OCI-LY3 (cell line): Measurements from ENCODE around the gene GINS2.

Experiments
- H2AFZ ChIP-seq: fragments of 200-600, 300-600 bp; shearing (Covaris generic); 2 replicates; pipeline ENCODE4 v1.6.0; 2014; ENCODE audit warnings: antibody characterized with exemption, low read depth, low read length
- H3K27ac ChIP-seq: fragments of 200-600, 300-600 bp; sonication (generic); 2 replicates; pipeline ENCODE4 v1.5.1; 2014; ENCODE audit warnings: mild to moderate bottlenecking, low read length, moderate library complexity, mixed read lengths
- H3K27me3 ChIP-seq: fragments of 200-600, 300-600 bp; sonication (generic); 2 replicates; pipeline ENCODE4 v1.6.1; 2014; ENCODE audit warnings: low read depth, low read length, mixed read lengths
- H3K36me3 ChIP-seq: fragments of 200-600, 300-600 bp; sonication (generic); replicated peaks from 2 replicates; pipeline ENCODE3; 2014; ENCODE audit warnings: low read depth, low read length, mixed read lengths
- H3K4me1 ChIP-seq: fragments of 300-600, 200-600 bp; sonication (generic); 2 replicates; pipeline ENCODE4 v1.6.1; 2014; ENCODE audit warnings: low read length, mixed read lengths
- H3K4me2 ChIP-seq: fragments of 200-600, 300-600 bp; sonication (generic); 2 replicates; pipeline ENCODE4 v1.6.1; 2014; ENCODE audit warnings: low read length, mixed read lengths
- H3K4me3 ChIP-seq: fragments of 300-600, 200-600 bp; sonication (generic); 2 replicates; pipeline ENCODE4 v1.5.1; 2014; ENCODE audit warnings: antibody characterized with exemption, mild to moderate bottlenecking, low read length, moderate library complexity
- H3K79me2 ChIP-seq: fragments of 300-600, 200-600 bp; shearing (Covaris generic); 2 replicates; pipeline ENCODE4 v1.6.1; 2014; ENCODE audit warnings: mild to moderate bottlenecking, low read length, mixed read lengths
- H3K9ac ChIP-seq: fragments of 300-600, 200-600 bp; shearing (Covaris generic); 2 replicates; pipeline ENCODE4 v1.6.0; 2014; ENCODE audit warnings: mild to moderate bottlenecking, low read length, moderate library complexity
- H3K9me3 ChIP-seq: fragments of 200-600, 300-600 bp; shearing (Covaris generic); 2 replicates; pipeline ENCODE4 v1.6.1; 2014; ENCODE audit warnings: low read length, mixed read lengths; ENCODE audit not compliant: insufficient read depth
- H4K20me1 ChIP-seq: fragments of 200-600, 300-600 bp; sonication (generic); 2 replicates; pipeline ENCODE4 v1.6.1; 2016; ENCODE audit warnings: low read length, mixed read lengths; ENCODE audit not compliant: insufficient read depth
- CTCF ChIP-seq: fragments of 200-600, 300-600 bp; sonication (generic); IDR thresholded peaks from 2 replicates; pipeline ENCODE4 v1.5.1; 2014; ENCODE audit warnings: antibody characterized with exemption, low read length, low read depth
- EZH2phosphoT487 ChIP-seq: fragments of 200-600 bp; shearing (Covaris generic); IDR thresholded peaks from 2 replicates; pipeline ENCODE4 v1.6.1; 2018; ENCODE audit warnings: antibody characterized with exemption, mixed run types, low read depth

GINS2 gene

GRCh38 chr16:85708338-85708737, 19.6 kb upstream of the GINS2 start:
- H3K79me2 ChIP-seq, result no peaks in the 10 kb centered on the region
- no peak overlapping the region for H3K4me2 ChIP-seq
- no peak overlapping the region for H3K9ac ChIP-seq
- no peaks in the 10 kb centered on the region for H3K4me1 ChIP-seq
- no peak overlapping the region for H3K27ac ChIP-seq
- H2AFZ ChIP-seq, result no peak overlapping the region
- no peaks in the 10 kb centered on the region for H3K36me3 ChIP-seq
- TF ChIP-seq CTCF (no peak), EZH2phosphoT487 (no peak)
- peaks cover 9% of the 10 kb centered on the region; the same call in 1 of the 2 replicates for H3K27me3 ChIP-seq
- no peaks in the 10 kb centered on the region for H4K20me1 ChIP-seq
- H3K4me3 ChIP-seq, result no peak overlapping the region
- H3K9me3 ChIP-seq, result no peaks in the 10 kb centered on the region

GRCh38 chr16:85707528-85708095, 18.9 kb upstream of the GINS2 start:
- peaks cover 9% of the 10 kb centered on the region; the same call in 1 of the 2 replicates for H3K27me3 ChIP-seq

GRCh38 chr16:85706449-85707034, 17.8 kb upstream of the GINS2 start:
- H3K4me1 ChIP-seq, result no peaks in the 10 kb centered on the region
- no peaks in the 10 kb centered on the region for H3K9me3 ChIP-seq
- H3K27ac ChIP-seq, result no peak overlapping the region
- H3K4me2 ChIP-seq, result no peak overlapping the region
- H3K79me2 ChIP-seq, result no peaks in the 10 kb centered on the region
- no peaks in the 10 kb centered on the region for H4K20me1 ChIP-seq
- no peaks in the 10 kb centered on the region for H3K36me3 ChIP-seq
- H3K4me3 ChIP-seq, result no peak overlapping the region
- TF ChIP-seq CTCF (no peak), EZH2phosphoT487 (no peak)
- no peak overlapping the region for H2AFZ ChIP-seq
- H3K27me3 ChIP-seq, result peaks cover 4% of the 10 kb centered on the region; the same call in 1 of the 2 replicates
- no peak overlapping the region for H3K9ac ChIP-seq

More at GRCh38 chr16:85707528-85708095, 18.9 kb upstream of the GINS2 start:
- no peak overlapping the region for H3K4me2 ChIP-seq
- no peaks in the 10 kb centered on the region for H4K20me1 ChIP-seq
- H3K9ac ChIP-seq, result no peak overlapping the region
- no peak overlapping the region for H3K27ac ChIP-seq
- H3K9me3 ChIP-seq, result no peaks in the 10 kb centered on the region
- H3K79me2 ChIP-seq, result no peaks in the 10 kb centered on the region
- H2AFZ ChIP-seq, result no peak overlapping the region
- H3K4me1 ChIP-seq, result no peaks in the 10 kb centered on the region
- TF ChIP-seq EZH2phosphoT487 (no peak), CTCF (no peak)
- no peak overlapping the region for H3K4me3 ChIP-seq
- no peaks in the 10 kb centered on the region for H3K36me3 ChIP-seq

DNA sequence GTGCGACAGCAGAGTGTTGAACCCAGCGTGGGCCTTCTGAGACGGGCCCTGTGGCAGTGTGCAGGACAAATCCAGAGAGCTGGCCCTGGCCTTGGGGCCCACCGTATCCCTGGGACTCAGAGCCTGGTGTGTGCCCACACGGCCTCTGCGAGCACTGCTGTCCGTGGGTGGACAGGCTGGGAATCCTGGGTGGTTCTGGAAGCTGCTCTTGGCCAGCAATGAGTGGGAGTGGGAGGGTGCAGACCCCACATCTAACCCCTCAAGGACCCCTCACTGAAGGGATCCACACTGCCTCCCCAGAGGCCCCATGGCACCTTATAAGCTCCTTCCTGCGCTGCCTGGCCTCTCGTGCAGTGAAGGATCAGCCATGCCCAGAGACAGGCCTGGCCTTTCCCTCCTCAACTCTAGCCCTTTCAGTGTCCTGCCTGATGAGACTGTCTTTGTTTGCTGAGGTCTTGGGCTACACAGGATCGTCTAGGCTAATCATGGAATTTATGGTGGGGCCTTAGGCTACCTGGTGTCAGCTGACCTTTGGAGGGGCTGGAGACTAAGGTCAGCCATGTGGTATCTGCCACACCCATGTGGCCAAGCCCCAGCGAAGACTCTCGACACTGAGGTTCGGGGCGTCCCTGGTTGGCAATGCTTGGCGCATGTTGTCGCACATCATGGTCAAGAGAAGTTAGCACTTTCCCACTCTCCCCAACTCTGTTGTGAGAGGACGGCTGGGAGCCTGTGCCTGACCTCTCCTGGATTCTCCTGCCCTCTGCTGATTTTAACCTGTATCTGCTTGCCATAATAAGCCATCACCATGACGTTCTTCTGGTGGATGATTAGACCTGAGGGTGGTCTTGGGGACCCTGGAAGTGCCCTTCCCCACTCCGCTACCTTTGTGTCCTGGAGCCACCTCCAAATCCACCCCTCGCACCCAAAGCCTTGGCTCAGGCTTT, 16.4 kb upstream of the GINS2 start:
- Histone ChIP-seq H3K36me3 (no peaks in the 10 kb centered on the region), H3K79me2 (no peaks in the 10 kb centered on the region), H3K9ac (no peak overlapping the region), H3K9me3 (no peaks in the 10 kb centered on the region), H3K4me3 (no peak overlapping the region), H2AFZ (no peak overlapping the region), H3K4me2 (no peak overlapping the region), H4K20me1 (no peaks in the 10 kb centered on the region), H3K4me1 (no peaks in the 10 kb centered on the region), H3K27ac (no peak overlapping the region), H3K27me3 (peaks cover 6% of the 10 kb centered on the region; the same call in 1 of the 2 replicates)
- TF ChIP-seq EZH2phosphoT487, result no peak
- no peak for TF ChIP-seq CTCF
